Upper lobe of left lung (tissue), 6 donors: ENCODE data around the gene ATG4C. TPM values are rescaled to one million over a fixed set of nuclear protein-coding genes. Genes with fewer than 3 reads are reported as not detected.
"Not testable (repeated sequence)": the region's sequence is repeated elsewhere in the genome, so short reads cannot be mapped to it uniquely, and the experiment has no call there.

Experiments
- ATAC-seq, 2 donors: fragments of 200-7000 bp; cut with Tn5 transposase; one replicate each; pipeline ENCODE4 v1.9.1; 2022; ENCODE audit warnings: mild to moderate bottlenecking in 2 of 2, moderate library complexity in 2 of 2; ENCODE audit not compliant: low FRiP score in 2 of 2
- DNase-seq, 2 donors: peaks; one replicate each; pipeline ENCODE4 v3.0.0-alpha.2; 2019 to 2020
- H3K27ac ChIP-seq, 4 donors: fragments of 200-600 bp; sonication (generic); one replicate each; pipeline ENCODE4 v1.5.1; 2016 to 2019
- H3K27me3 ChIP-seq, 4 donors: fragments of 200-600 bp; sonication (generic); one replicate each; pipeline ENCODE4 v1.5.1; 2017 to 2019
- H3K36me3 ChIP-seq, 4 donors: fragments of 200-600 bp; sonication (generic); one replicate each; pipeline ENCODE4 v1.5.1; 2016 to 2019
- H3K4me1 ChIP-seq, 4 donors: fragments of 200-600 bp; sonication (generic); one replicate each; pipeline ENCODE4 v1.5.1; 2018 to 2019
- H3K4me3 ChIP-seq, 4 donors: fragments of 200-600 bp; sonication (generic); one replicate each; pipeline ENCODE4 v1.5.1; 2017 to 2019; ENCODE audit warnings: mild to moderate bottlenecking in 2 of 4, moderate library complexity in 1 of 4
- H3K9me3 ChIP-seq, 4 donors: fragments of 200-600 bp; sonication (generic); one replicate each; pipeline ENCODE4 v1.5.1; 2018 to 2019
- EP300 ChIP-seq, 4 donors: sonication (generic); formaldehyde crosslinking; IDR thresholded peaks; one replicate each; pipeline ENCODE4 v1.5.1; 2017; ENCODE audit warnings: antibody characterized with exemption in 4 of 4, control low read depth in 2 of 4
- POLR2A ChIP-seq, 4 donors: fragments of 450-650 bp; IDR thresholded peaks; one replicate each; pipeline ENCODE4 v1.5.1; 2016 to 2017; ENCODE audit warnings: antibody characterized with exemption in 4 of 4, mild to moderate bottlenecking in 2 of 4
- POLR2AphosphoS5 ChIP-seq, 2 donors: sonication (generic); formaldehyde crosslinking; IDR thresholded peaks; one replicate each; pipeline ENCODE4 v1.5.1; 2017; ENCODE audit warnings: antibody characterized with exemption in 2 of 2
- WGBS, 2 donors: methylation state at CpG; one replicate each; pipeline ENCODE4 v1.1.5; 2017 to 2018; 5-methylcytosine and 5-hydroxymethylcytosine counted together
- total RNA-seq, 6 donors: library from RNA; depleted of rRNA in 4 of 6; stranded (reverse); fragments of >200 nt in 4 of 6; gene quantifications; one replicate each; pipeline versions ENCODE4 v1.1.0 to v1.2.1, GENCODE V29; 2016 to 2021
- TF ChIP-seq, protein P1 (sequence below), 6 experiments: fragments of 450-650 bp in 4 of 6; fragments of 200-600 bp in 2 of 6; sonication (generic) in 2 of 6; IDR thresholded peaks; one replicate each; pipeline ENCODE4 v1.5.1; 2016 to 2019; ENCODE audit warnings: antibody characterized with exemption in 6 of 6
- donor health status: DM: no; HTN: no; CAD: no; lungs with moderate emphysema.
- donor health status: DM: no; HTN: yes; CAD: no; lungs with severe emphysema.

Gene ATG4C
- total RNA-seq, 6 donors from 2014 or later: 2.1 to 14.8 (median 7.6) TPM

DNA sequence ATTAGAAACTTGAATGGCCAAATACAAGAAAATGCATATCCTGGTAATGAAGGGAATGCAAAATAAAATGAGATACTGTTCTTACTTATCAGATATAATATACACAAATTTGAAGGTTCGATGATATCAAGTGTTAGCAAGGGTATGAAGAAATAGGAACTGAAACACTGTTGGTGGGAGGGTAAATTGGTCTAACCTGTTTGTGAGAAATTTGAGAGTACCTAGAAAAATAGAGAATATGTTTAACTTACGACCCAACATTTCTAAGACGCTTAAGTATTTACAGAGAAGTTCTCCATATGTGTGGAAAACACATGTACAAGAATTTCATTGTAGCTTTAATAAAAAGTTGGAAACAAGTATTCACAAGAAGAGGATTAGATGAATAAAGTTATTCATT lies 25.9 kb downstream of the ATG4C start:
- DNase-seq (no peak), ATAC-seq (no peak)
- TF ChIP-seq POLR2A (IDR thresholded peaks at IDR 0.05) (no peak), EP300 (IDR thresholded peaks at IDR 0.05) (no peak), POLR2AphosphoS5 (IDR thresholded peaks at IDR 0.05) (no peak)
- TF ChIP-seq, protein P1, sequence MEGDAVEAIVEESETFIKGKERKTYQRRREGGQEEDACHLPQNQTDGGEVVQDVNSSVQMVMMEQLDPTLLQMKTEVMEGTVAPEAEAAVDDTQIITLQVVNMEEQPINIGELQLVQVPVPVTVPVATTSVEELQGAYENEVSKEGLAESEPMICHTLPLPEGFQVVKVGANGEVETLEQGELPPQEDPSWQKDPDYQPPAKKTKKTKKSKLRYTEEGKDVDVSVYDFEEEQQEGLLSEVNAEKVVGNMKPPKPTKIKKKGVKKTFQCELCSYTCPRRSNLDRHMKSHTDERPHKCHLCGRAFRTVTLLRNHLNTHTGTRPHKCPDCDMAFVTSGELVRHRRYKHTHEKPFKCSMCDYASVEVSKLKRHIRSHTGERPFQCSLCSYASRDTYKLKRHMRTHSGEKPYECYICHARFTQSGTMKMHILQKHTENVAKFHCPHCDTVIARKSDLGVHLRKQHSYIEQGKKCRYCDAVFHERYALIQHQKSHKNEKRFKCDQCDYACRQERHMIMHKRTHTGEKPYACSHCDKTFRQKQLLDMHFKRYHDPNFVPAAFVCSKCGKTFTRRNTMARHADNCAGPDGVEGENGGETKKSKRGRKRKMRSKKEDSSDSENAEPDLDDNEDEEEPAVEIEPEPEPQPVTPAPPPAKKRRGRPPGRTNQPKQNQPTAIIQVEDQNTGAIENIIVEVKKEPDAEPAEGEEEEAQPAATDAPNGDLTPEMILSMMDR (IDR thresholded peaks at IDR 0.05): no peak
- Histone ChIP-seq H3K27ac (no peak overlapping the region), H3K4me3 (no peak overlapping the region), H3K36me3 (peaks cover 0 to 13% (median 0%) of the 10 kb centered on the region in 4 donors), H3K9me3 (no peaks in the 10 kb centered on the region), H3K4me1 (no peaks in the 10 kb centered on the region), H3K27me3 (no peaks in the 10 kb centered on the region)
- 93 to 94% methylated on average over 3 of the region's 3 CpGs for WGBS, 2 donors

DNA sequence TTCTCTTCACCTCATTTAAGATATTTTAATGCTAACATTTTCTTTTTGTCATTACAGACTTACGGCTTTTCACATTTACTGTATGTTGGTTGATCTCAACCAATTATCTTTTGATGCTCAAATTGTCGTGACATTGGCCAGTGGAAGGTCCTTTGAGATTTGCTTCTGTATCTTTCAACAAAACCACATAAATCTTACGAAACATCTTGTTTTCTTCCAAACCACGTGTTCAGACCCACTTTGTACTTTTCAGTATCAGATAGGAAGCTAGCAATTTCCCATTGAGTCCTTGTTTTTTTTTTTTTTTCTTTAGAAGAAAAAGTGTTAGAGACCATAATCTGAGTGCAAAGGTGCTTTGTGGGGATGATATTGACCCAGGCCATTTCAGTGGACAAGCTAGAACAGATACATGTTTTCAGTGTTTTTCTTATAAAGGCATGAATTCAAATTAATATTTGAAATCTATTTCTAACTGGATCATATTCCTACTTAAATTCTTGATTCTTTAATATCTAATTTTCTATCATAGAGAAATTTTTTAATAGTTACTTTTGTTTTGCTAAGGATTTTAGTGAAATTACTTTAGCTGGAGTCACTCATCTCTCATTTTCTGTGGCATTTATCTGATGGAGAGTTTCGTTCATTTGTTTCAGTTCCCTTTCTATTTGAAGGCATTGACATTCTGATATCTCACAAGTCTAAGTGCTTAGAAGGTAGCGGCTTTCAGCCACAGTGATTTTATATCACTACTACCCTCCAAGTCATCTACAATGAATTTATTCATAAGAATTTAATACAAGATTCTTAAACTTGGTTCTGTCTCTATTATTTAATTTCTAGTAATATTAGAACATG lies 26.7 kb downstream of the ATG4C start:
- Histone ChIP-seq H3K27ac (no peak overlapping the region), H3K36me3 (peaks cover 0 to 13% (median 0%) of the 10 kb centered on the region in 4 donors), H3K4me1 (no peaks in the 10 kb centered on the region), H3K4me3 (no peak overlapping the region), H3K9me3 (no peaks in the 10 kb centered on the region), H3K27me3 (no peaks in the 10 kb centered on the region)
- TF ChIP-seq, protein P1 (IDR thresholded peaks at IDR 0.05): no peak
- TF ChIP-seq POLR2AphosphoS5 (IDR thresholded peaks at IDR 0.05): no peak
- no peak for TF ChIP-seq POLR2A (IDR thresholded peaks at IDR 0.05)
- TF ChIP-seq EP300 (IDR thresholded peaks at IDR 0.05): no peak
- 84 to 85% methylated on average over 6 of the region's 6 CpGs for WGBS, 2 donors
- DNase-seq: no peak
- no peak for ATAC-seq

DNA sequence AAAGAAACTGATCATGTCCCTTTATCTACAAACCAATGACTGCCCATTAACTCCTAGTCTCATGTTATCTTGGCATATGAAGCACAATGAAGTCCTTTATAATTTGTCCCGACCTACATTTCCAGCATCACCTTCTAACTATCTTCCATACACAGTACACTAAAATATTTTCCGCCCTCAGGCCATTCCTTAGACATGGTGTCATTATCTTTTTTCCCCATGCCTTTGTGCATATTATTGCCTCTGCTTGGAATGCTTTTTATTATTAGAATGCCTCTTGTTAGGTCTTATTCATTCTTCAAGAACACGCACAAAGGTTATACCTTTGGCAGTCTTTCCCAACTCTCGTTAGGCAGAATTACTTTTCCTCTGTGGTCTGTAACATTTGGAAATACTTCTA lies 39.6 kb downstream of the ATG4C start:
- no peak for DNase-seq
- Histone ChIP-seq H3K4me3 (no peak overlapping the region), H3K9me3 (no peaks in the 10 kb centered on the region), H3K36me3 (peaks cover 0 to 7% (median 0%) of the 10 kb centered on the region in 4 donors), H3K27me3 (no peaks in the 10 kb centered on the region), H3K4me1 (no peaks in the 10 kb centered on the region), H3K27ac (no peak overlapping the region)
- TF ChIP-seq EP300 (IDR thresholded peaks at IDR 0.05) (no peak), POLR2A (IDR thresholded peaks at IDR 0.05) (no peak), POLR2AphosphoS5 (IDR thresholded peaks at IDR 0.05) (no peak)
- TF ChIP-seq, protein P1 (IDR thresholded peaks at IDR 0.05): no peak
- 89 to 90% methylated on average over 4 of the region's 4 CpGs for WGBS, 2 donors
- ATAC-seq: no peak

DNA sequence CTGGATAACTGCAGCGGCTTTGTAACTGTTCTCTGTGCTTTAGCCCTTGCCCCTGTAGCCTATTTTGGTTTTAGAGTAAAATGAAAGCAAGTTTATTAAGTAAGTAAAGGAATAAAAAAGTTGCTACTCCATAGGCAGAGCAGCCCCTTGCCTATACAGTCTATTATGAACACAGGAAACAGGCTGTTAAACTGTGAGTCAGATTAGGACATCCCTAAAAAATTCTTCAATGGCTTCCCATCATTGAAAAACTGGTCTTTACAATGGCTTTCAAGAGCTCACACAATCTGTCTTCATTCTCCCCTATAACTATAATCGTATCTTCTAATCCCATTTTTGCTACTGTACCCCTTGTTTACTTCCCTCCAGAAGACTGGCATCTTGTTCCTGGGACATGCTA lies 43.0 kb downstream of the ATG4C start:
- no peak overlapping the region for H3K4me3 ChIP-seq
- H3K27ac ChIP-seq: no peak overlapping the region
- no peaks in the 10 kb centered on the region for H3K36me3 ChIP-seq
- no peaks in the 10 kb centered on the region for H3K27me3 ChIP-seq
- H3K9me3 ChIP-seq: no peaks in the 10 kb centered on the region
- TF ChIP-seq POLR2A (IDR thresholded peaks at IDR 0.05) (no peak), EP300 (IDR thresholded peaks at IDR 0.05) (no peak), POLR2AphosphoS5 (IDR thresholded peaks at IDR 0.05) (no peak)
- TF ChIP-seq, protein P1 (IDR thresholded peaks at IDR 0.05): no peak
- ATAC-seq (no peak), DNase-seq (no peak)
- 93 to 99% methylated on average over 2 of the region's 2 CpGs for WGBS, 2 donors
- no peaks in the 10 kb centered on the region for H3K4me1 ChIP-seq

DNA sequence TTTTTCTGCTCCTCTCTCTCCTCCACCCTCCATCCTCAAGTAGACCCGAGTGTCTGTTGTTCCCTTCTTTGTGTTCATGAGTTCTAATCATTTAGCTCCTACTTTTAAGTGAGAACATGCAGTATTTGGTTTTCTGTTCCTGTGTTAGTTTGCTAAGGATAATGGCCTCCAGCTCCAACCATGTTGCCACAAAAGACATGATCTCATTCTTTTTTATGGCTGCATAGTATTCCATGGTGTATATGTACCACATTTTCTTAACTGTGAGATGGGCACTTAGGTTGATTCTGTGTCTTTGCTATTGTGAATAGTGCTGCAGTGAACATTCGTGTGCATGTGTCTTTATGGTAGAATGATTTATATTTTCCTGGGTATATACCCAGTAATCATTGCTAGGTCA lies 43.9 kb downstream of the ATG4C start:
- ATAC-seq, H3K4me3 ChIP-seq, H3K36me3 ChIP-seq, H3K27me3 ChIP-seq, DNase-seq, H3K9me3 ChIP-seq, H3K27ac ChIP-seq, H3K4me1 ChIP-seq: not testable (repeated sequence)
- 97 to 98% methylated on average over 2 of the region's 2 CpGs for WGBS, 2 donors
